GM23338 (cell line): ENCODE results near the gene NIPAL3. TPM values are rescaled to one million over a fixed set of nuclear protein-coding genes. Genes with fewer than 3 reads are reported as not detected.
A peak's percentile ranks its signal among the peaks of the same experiment; 100 is the strongest.

Experiments used
- ATAC-seq: fragments of 200-7000 bp; cut with Tn5 transposase; 3 replicates; pipeline ENCODE4 v1.9.1; 2020
- DNase-seq: peaks from one replicate; pipeline ENCODE4 v3.0.0-alpha.2; 2015; ENCODE audit warnings: low spot score
- H2AFZ ChIP-seq: fragments of 200-600 bp; sonication (generic); 2 replicates; pipeline ENCODE4 v1.8.0; 2016; ENCODE audit warnings: antibody characterized with exemption, mild to moderate bottlenecking, moderate library complexity
- H3F3A ChIP-seq: fragments of 200-600 bp; sonication (generic); replicated peaks from 2 replicates; pipeline ENCODE4 v1.8.0; 2017; ENCODE audit warnings: antibody characterized with exemption, mixed run types, low read depth
- H3K27ac ChIP-seq: fragments of 200-600 bp; sonication (generic); 2 replicates; pipeline ENCODE4 v1.6.1; 2016; ENCODE audit warnings: low read depth
- H3K27me3 ChIP-seq: fragments of 200-600 bp; sonication (generic); 2 replicates; pipeline ENCODE4 v1.8.0; 2016; ENCODE audit warnings: mild to moderate bottlenecking, mixed run types, moderate library complexity; ENCODE audit not compliant: insufficient read depth
- H3K36me3 ChIP-seq: fragments of 200-600 bp; sonication (generic); 2 replicates; pipeline ENCODE4 v1.8.0; 2016; ENCODE audit warnings: mild to moderate bottlenecking; ENCODE audit not compliant: insufficient read depth
- H3K4me1 ChIP-seq: fragments of 200-600 bp; sonication (generic); 2 replicates; pipeline ENCODE4 v1.8.0; 2016; ENCODE audit warnings: mild to moderate bottlenecking, moderate library complexity; ENCODE audit not compliant: insufficient read depth
- H3K4me2 ChIP-seq: fragments of 200-600 bp; sonication (generic); 2 replicates; pipeline ENCODE4 v1.7.1; 2017; ENCODE audit warnings: mixed run types
- H3K4me3 ChIP-seq: fragments of 200-600 bp; sonication (generic); 2 replicates; pipeline ENCODE4 v1.6.1; 2016; ENCODE audit warnings: mixed run types
- H3K79me2 ChIP-seq: fragments of 200-600 bp; sonication (generic); replicated peaks from 2 replicates; pipeline ENCODE4 v1.8.0; 2017; ENCODE audit warnings: mild to moderate bottlenecking; ENCODE audit not compliant: insufficient read depth
- H3K9me2 ChIP-seq: fragments of 200-600 bp; sonication (generic); 2 replicates; pipeline ENCODE4 v1.8.0; 2017; ENCODE audit not compliant: insufficient read depth
- H4K20me1 ChIP-seq: fragments of 200-600 bp; sonication (generic); replicated peaks from 2 replicates; pipeline ENCODE4 v1.8.0; 2017; ENCODE audit warnings: mild to moderate bottlenecking; ENCODE audit not compliant: insufficient read depth
- H3K27ac Mint-ChIP-seq: 2 replicates; pipeline ENCODE4 v1.8.0; 2020; ENCODE audit warnings: inconsistent platforms, mild to moderate bottlenecking, moderate library complexity, mixed read lengths
- H3K27me3 Mint-ChIP-seq: 3 replicates; pipeline ENCODE4 v1.8.0; 2022; ENCODE audit warnings: low read depth, mild to moderate bottlenecking, moderate library complexity, mixed read lengths, inconsistent platforms; ENCODE audit not compliant: insufficient read depth, poor library complexity
- H3K36me3 Mint-ChIP-seq: 3 replicates; pipeline ENCODE4 v1.8.0; 2021; ENCODE audit warnings: low read depth, mild to moderate bottlenecking, inconsistent platforms, moderate library complexity, mixed read lengths
- H3K4me1 Mint-ChIP-seq: 3 replicates; pipeline ENCODE4 v1.8.0; 2020; ENCODE audit warnings: mild to moderate bottlenecking, inconsistent platforms, mixed read lengths
- H3K4me3 Mint-ChIP-seq: 3 replicates; pipeline ENCODE4 v1.8.0; 2021; ENCODE audit warnings: moderate library complexity, mild to moderate bottlenecking, inconsistent platforms, mixed read lengths
- H3K9me3 Mint-ChIP-seq: 3 replicates; pipeline ENCODE4 v1.8.0; 2020; ENCODE audit warnings: moderate library complexity, mild to moderate bottlenecking, inconsistent platforms, mixed read lengths
- CREB1 ChIP-seq: fragments of 250-450 bp; sonication (Bioruptor Pico); IDR thresholded peaks from 2 replicates; pipeline ENCODE4 v1.5.0; 2020; ENCODE audit warnings: low read depth, mild to moderate bottlenecking, moderate library complexity
- CTCF ChIP-seq, 2 experiments: fragments of 200-600 bp in 1 of 2; sonication (generic) in 1 of 2; conservative IDR thresholded peaks; 2 replicates each; pipeline versions ENCODE4 v1.5.1 to v1.6.1; 2016 to 2017; ENCODE audit warnings: antibody characterized with exemption in 2 of 2, low read depth in 2 of 2, mild to moderate bottlenecking in 2 of 2, moderate library complexity in 1 of 2
- ETS1 ChIP-seq: IDR thresholded peaks from 2 replicates; pipeline ENCODE4 v1.6.1; 2016; ENCODE audit warnings: antibody characterized with exemption
- EZH2 ChIP-seq: fragments of 200-600 bp; sonication (generic); IDR thresholded peaks from one replicate; pipeline ENCODE4 v1.8.0; 2017; ENCODE audit warnings: antibody characterized with exemption, mild to moderate bottlenecking, low read depth; ENCODE audit not compliant: unreplicated experiment
- EZH2phosphoT487 ChIP-seq: fragments of 200-600 bp; sonication (generic); IDR thresholded peaks from one replicate; pipeline ENCODE4 v1.8.1; 2018; ENCODE audit warnings: antibody characterized with exemption; ENCODE audit not compliant: unreplicated experiment
- JUNB ChIP-seq: IDR thresholded peaks from one replicate; pipeline ENCODE4 v1.6.1; 2016; ENCODE audit warnings: antibody characterized with exemption; ENCODE audit not compliant: unreplicated experiment
- NANOG ChIP-seq: IDR thresholded peaks from 2 replicates; pipeline ENCODE4 v1.6.1; 2016; ENCODE audit warnings: antibody characterized with exemption, borderline replicate concordance
- POLR2AphosphoS5 ChIP-seq: IDR thresholded peaks from 2 replicates; pipeline ENCODE4 v1.6.1; 2016; ENCODE audit warnings: antibody characterized with exemption, low read depth
- REST ChIP-seq: IDR thresholded peaks from one replicate; pipeline ENCODE4 v1.6.1; 2018; ENCODE audit warnings: antibody characterized with exemption; ENCODE audit not compliant: unreplicated experiment
- STAT1 ChIP-seq: IDR thresholded peaks from one replicate; pipeline ENCODE4 v1.6.1; 2016; ENCODE audit warnings: antibody characterized with exemption; ENCODE audit not compliant: unreplicated experiment
- ZNF114 ChIP-seq: fragments of 250-450 bp; sonication (Bioruptor Pico); IDR thresholded peaks from 2 replicates; pipeline ENCODE4 v1.5.0; 2020; ENCODE audit warnings: mild to moderate bottlenecking, moderate library complexity
- ZNF331 ChIP-seq: fragments of 250-450 bp; sonication (Bioruptor Pico); IDR thresholded peaks from 2 replicates; pipeline ENCODE4 v1.5.0; 2020; ENCODE audit warnings: low read depth, mild to moderate bottlenecking, moderate library complexity
- polyA plus RNA-seq: library from polyadenylated mRNA; unstranded; fragments of >200 nt; fragmentation: Nextera tagmentation; extraction: Ambion mirVana; gene quantifications from 2 replicates; pipeline ENCODE4 v1.2.1, GENCODE V29; 2016
- total RNA-seq: library from RNA; depleted of rRNA; stranded (reverse); fragments of >200 nt; shearing (Covaris generic); gene quantifications from 2 replicates; pipeline ENCODE4 v1.2.3, GENCODE V29; 2014
- TF ChIP-seq, protein P1 (sequence below): fragments of 250-450 bp; sonication (Bioruptor Pico); IDR thresholded peaks from 2 replicates; pipeline ENCODE4 v1.5.0; 2020; ENCODE audit warnings: mild to moderate bottlenecking, moderate library complexity

NIPAL3 gene
- total and polyA plus RNA-seq, 2 experiments from 2014 or later = 5.5 to 9.6 TPM

DNA sequence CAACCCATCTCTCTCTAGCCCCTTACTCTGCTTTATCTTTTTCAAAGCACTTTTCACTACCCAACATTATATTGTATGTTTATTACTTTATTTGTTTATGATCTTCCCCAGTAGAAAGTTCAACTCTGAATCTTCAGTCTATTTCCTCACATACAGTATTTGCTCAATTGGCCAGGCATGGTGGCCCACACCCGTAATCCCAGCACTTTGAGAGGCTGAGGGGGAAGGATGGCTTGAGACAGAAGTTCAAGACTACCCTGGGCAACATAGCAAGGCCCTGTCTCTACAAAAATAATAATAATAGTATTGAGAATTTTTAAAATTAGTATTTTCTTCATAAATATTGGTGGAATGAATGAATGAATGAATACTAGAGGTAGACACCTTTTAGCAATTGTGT is 3.2 kb upstream of the NIPAL3 start:
- TF ChIP-seq ZNF114 (CRISPR knock-in tag) = no peak
- no peak for TF ChIP-seq ZNF331 (CRISPR knock-in tag)
- TF ChIP-seq STAT1 = no peak
- TF ChIP-seq REST = no peak
- no peak for TF ChIP-seq JUNB
- no peak for TF ChIP-seq CTCF (conservative IDR thresholded peaks at IDR 0.05; ENCODE audit: low read depth in 2 of 2)
- no peak for TF ChIP-seq CREB1
- TF ChIP-seq, protein P1, sequence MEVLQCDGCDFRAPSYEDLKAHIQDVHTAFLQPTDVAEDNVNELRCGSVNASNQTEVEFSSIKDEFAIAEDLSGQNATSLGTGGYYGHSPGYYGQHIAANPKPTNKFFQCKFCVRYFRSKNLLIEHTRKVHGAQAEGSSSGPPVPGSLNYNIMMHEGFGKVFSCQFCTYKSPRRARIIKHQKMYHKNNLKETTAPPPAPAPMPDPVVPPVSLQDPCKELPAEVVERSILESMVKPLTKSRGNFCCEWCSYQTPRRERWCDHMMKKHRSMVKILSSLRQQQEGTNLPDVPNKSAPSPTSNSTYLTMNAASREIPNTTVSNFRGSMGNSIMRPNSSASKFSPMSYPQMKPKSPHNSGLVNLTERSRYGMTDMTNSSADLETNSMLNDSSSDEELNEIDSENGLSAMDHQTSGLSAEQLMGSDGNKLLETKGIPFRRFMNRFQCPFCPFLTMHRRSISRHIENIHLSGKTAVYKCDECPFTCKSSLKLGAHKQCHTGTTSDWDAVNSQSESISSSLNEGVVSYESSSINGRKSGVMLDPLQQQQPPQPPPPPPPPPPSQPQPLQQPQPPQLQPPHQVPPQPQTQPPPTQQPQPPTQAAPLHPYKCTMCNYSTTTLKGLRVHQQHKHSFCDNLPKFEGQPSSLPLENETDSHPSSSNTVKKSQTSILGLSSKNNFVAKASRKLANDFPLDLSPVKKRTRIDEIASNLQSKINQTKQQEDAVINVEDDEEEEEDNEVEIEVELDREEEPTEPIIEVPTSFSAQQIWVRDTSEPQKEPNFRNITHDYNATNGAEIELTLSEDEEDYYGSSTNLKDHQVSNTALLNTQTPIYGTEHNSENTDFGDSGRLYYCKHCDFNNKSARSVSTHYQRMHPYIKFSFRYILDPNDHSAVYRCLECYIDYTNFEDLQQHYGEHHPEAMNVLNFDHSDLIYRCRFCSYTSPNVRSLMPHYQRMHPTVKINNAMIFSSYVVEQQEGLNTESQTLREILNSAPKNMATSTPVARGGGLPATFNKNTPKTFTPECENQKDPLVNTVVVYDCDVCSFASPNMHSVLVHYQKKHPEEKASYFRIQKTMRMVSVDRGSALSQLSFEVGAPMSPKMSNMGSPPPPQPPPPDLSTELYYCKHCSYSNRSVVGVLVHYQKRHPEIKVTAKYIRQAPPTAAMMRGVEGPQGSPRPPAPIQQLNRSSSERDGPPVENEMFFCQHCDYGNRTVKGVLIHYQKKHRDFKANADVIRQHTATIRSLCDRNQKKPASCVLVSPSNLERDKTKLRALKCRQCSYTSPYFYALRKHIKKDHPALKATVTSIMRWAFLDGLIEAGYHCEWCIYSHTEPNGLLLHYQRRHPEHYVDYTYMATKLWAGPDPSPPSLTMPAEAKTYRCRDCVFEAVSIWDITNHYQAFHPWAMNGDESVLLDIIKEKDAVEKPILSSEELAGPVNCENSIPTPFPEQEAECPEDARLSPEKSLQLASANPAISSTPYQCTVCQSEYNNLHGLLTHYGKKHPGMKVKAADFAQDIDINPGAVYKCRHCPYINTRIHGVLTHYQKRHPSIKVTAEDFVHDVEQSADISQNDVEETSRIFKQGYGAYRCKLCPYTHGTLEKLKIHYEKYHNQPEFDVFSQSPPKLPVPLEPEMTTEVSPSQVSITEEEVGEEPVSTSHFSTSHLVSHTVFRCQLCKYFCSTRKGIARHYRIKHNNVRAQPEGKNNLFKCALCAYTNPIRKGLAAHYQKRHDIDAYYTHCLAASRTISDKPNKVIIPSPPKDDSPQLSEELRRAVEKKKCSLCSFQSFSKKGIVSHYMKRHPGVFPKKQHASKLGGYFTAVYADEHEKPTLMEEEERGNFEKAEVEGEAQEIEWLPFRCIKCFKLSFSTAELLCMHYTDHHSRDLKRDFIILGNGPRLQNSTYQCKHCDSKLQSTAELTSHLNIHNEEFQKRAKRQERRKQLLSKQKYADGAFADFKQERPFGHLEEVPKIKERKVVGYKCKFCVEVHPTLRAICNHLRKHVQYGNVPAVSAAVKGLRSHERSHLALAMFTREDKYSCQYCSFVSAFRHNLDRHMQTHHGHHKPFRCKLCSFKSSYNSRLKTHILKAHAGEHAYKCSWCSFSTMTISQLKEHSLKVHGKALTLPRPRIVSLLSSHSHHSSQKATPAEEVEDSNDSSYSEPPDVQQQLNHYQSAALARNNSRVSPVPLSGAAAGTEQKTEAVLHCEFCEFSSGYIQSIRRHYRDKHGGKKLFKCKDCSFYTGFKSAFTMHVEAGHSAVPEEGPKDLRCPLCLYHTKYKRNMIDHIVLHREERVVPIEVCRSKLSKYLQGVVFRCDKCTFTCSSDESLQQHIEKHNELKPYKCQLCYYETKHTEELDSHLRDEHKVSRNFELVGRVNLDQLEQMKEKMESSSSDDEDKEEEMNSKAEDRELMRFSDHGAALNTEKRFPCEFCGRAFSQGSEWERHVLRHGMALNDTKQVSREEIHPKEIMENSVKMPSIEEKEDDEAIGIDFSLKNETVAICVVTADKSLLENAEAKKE (CRISPR knock-in tag) = no peak
- no peak for TF ChIP-seq EZH2phosphoT487
- TF ChIP-seq NANOG = no peak
- no peak for TF ChIP-seq POLR2AphosphoS5
- no peak for TF ChIP-seq EZH2
- TF ChIP-seq ETS1 = no peak
- H3K4me1 Mint-ChIP-seq = peaks cover 18% of the 10 kb centered on the region
- Histone ChIP-seq H3K9me2 (no peaks in the 10 kb centered on the region), H3F3A (peaks cover 6% of the 10 kb centered on the region), H3K4me2 (peak overlapping the region; percentile 79), H3K36me3 (no peaks in the 10 kb centered on the region), H2AFZ (no peak overlapping the region), H3K79me2 (peaks cover 13% of the 10 kb centered on the region), H4K20me1 (no peaks in the 10 kb centered on the region), H3K27ac (no peak overlapping the region), H3K4me3 (peak overlapping the region; percentile 67), H3K4me1 (peaks cover 14% of the 10 kb centered on the region), H3K27me3 (no peaks in the 10 kb centered on the region)
- DNase-seq (no peak), ATAC-seq (no peak)
- no peak overlapping the region for H3K27ac Mint-ChIP-seq
- H3K9me3 Mint-ChIP-seq = no peaks in the 10 kb centered on the region
- peak overlapping the region; percentile 88 for H3K4me3 Mint-ChIP-seq
- H3K36me3 Mint-ChIP-seq = no peaks in the 10 kb centered on the region; the same call in 2 of the 3 replicates
- H3K27me3 Mint-ChIP-seq = peaks cover 6% of the 10 kb centered on the region
